ENCODE results near the gene PANK1.

The PANK1 gene

DNA sequence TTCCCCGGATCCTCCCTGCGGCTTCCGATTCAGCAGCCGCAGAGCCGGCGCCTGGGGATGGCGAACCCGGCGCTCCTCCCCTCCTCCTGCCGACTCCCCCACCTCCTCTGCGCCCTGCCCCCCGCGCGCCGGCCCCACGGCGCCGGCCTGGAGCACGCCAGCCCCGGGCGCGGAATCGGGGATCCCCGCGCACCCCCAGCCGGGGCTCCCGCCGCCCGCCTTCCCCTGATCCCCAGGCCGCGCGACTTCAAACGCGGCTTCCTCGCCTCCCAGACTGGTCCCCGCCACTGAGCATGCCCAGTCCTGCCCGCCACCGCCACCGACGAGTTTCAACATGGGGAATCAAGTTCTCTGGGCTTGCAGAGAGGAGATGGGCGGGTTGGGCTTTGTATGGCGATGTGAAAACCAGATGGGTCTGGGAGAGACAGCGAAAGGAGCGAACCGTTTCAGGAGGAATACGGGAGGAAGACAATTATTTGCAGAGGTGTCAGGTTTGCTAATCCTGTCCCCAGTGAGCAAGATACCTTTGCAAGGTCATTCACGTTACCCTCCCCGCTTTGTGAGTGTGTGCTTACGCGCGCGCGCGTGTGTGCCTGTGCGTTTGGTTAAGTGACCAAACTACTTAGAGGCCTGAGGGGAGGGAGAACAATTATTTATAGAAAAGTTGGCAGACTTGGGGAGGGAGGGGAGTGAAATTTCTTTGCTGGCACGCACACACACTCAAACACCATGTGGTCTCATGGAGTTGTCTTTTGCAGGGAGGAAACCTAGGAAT, at the start of gene PANK1:
TSS of gene PANK1 (minus strand) at position 276 of the 775 bp plus-strand sequence. CDS start 351 bp downstream, outside the sequence.
- Histone ChIP-seq H3K27me3 (ENCODE audit: control insufficient read depth, low read length) (no peaks in the 10 kb centered on the region), H3K9me2 (replicated peaks; ENCODE audit: control insufficient read depth, low read length) (no peaks in the 10 kb centered on the region), H3K9me3 (ENCODE audit: control insufficient read depth, insufficient read depth, low read length) (no peaks in the 10 kb centered on the region), H4K20me1 (ENCODE audit: control insufficient read depth, insufficient read depth, low read depth, low read length) (0 out of 2 replicates have a peak, but pooled peaks cover 3% of the 10 kb centered on the region), H3K4me2 (ENCODE audit: low read length) (peak within 1 kb of the TSS; percentile 93), H3K79me2 (ENCODE audit: control insufficient read depth, low read length) (peaks cover 51% of the 10 kb centered on the region), H3K4me1 (ENCODE audit: control insufficient read depth, low read length) (peaks cover 40% of the 10 kb centered on the region), H3K4me3 (ENCODE audit: low read length) (peak within 1 kb of the TSS; percentile 77), H3K36me3 (ENCODE audit: control insufficient read depth, low read length) (peaks cover 13% of the 10 kb centered on the region; the same call in 1 of the 2 replicates), H3K27ac (ENCODE audit: low read depth, low read length) (peak within 1 kb of the TSS; percentile 78), H3F3A (ENCODE audit: control insufficient read depth, insufficient read depth) (peaks cover 4% of the 10 kb centered on the region; the same call in 1 of the 2 replicates)
- TF ChIP-seq EZH2phosphoT487 (IDR thresholded peaks at IDR 0.05; ENCODE audit: borderline replicate concordance, low read length), result no peak
- TF ChIP-seq, protein P1, sequence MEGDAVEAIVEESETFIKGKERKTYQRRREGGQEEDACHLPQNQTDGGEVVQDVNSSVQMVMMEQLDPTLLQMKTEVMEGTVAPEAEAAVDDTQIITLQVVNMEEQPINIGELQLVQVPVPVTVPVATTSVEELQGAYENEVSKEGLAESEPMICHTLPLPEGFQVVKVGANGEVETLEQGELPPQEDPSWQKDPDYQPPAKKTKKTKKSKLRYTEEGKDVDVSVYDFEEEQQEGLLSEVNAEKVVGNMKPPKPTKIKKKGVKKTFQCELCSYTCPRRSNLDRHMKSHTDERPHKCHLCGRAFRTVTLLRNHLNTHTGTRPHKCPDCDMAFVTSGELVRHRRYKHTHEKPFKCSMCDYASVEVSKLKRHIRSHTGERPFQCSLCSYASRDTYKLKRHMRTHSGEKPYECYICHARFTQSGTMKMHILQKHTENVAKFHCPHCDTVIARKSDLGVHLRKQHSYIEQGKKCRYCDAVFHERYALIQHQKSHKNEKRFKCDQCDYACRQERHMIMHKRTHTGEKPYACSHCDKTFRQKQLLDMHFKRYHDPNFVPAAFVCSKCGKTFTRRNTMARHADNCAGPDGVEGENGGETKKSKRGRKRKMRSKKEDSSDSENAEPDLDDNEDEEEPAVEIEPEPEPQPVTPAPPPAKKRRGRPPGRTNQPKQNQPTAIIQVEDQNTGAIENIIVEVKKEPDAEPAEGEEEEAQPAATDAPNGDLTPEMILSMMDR (IDR thresholded peaks at IDR 0.05; ENCODE audit: low read depth, low read length, poor library complexity, severe bottlenecking), result no peak

DNA sequence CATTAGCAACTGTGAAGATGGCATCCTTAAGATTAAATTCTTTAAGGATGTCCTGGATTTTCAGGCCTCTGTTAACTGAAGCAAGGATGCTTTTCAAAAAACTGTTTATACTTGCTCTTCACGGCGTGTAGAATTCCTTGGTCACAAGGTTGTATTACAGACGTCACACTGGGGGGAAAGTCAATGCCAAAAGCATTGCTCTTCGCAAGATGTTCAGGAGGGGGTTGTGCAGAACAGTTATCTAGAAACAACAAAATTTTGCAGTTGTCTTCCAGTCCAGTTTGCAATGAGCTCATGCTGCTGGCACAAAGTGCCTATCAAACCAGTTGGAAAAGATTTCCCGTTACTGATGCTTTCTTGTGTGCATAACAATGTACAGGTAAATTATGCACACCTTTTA, 48.1 kb upstream of the PANK1 start:
- H3K9me2 ChIP-seq (replicated peaks; ENCODE audit: control insufficient read depth, low read length), result no peaks in the 10 kb centered on the region
- peaks cover 4% of the 10 kb centered on the region for H3K36me3 ChIP-seq (ENCODE audit: control insufficient read depth, low read length)
- H3K4me3 ChIP-seq (ENCODE audit: low read length), result no peak overlapping the region
- H3K27me3 ChIP-seq (ENCODE audit: control insufficient read depth, low read length), result no peaks in the 10 kb centered on the region
- no peak for TF ChIP-seq EZH2phosphoT487 (IDR thresholded peaks at IDR 0.05; ENCODE audit: borderline replicate concordance, low read length)
- TF ChIP-seq, protein P1 (IDR thresholded peaks at IDR 0.05; ENCODE audit: low read depth, low read length, poor library complexity, severe bottlenecking), result no peak
- H3K9me3 ChIP-seq (ENCODE audit: control insufficient read depth, insufficient read depth, low read length), result no peaks in the 10 kb centered on the region
- no peaks in the 10 kb centered on the region for H4K20me1 ChIP-seq (ENCODE audit: control insufficient read depth, insufficient read depth, low read depth, low read length)
- no peaks in the 10 kb centered on the region for H3F3A ChIP-seq (ENCODE audit: control insufficient read depth, insufficient read depth)
- no peaks in the 10 kb centered on the region for H3K4me1 ChIP-seq (ENCODE audit: control insufficient read depth, low read length)
- no peak overlapping the region for H3K27ac ChIP-seq (ENCODE audit: low read depth, low read length)
- H3K4me2 ChIP-seq (ENCODE audit: low read length), result no peak overlapping the region
- H3K79me2 ChIP-seq (ENCODE audit: control insufficient read depth, low read length), result no peaks in the 10 kb centered on the region

DNA sequence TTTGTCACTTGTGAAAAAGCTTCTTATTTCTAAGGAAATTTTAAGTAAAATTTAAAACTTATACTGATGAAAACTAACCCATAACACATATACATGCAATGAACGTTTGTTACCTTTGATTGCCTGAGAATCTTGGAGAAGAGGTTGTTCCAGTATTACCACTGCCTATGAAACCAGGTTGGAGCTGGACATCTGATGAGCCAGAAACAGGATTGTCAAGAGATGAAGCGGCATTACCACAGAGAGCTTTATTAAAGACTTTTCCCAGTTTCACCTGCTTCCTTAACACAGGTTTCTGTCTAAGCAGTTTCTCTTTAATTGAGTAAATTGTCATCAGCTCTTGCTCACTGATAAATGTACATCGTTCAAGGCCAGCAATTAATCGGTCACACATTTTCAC, 47.4 kb upstream of the PANK1 start:
- Histone ChIP-seq H3K27me3 (ENCODE audit: control insufficient read depth, low read length) (no peaks in the 10 kb centered on the region), H3K4me2 (ENCODE audit: low read length) (no peak overlapping the region), H3K36me3 (ENCODE audit: control insufficient read depth, low read length) (peaks cover 4% of the 10 kb centered on the region; the same call in 1 of the 2 replicates), H3F3A (ENCODE audit: control insufficient read depth, insufficient read depth) (no peaks in the 10 kb centered on the region), H3K79me2 (ENCODE audit: control insufficient read depth, low read length) (no peaks in the 10 kb centered on the region), H3K4me3 (ENCODE audit: low read length) (no peak overlapping the region), H3K4me1 (ENCODE audit: control insufficient read depth, low read length) (peaks cover 7% of the 10 kb centered on the region), H4K20me1 (ENCODE audit: control insufficient read depth, insufficient read depth, low read depth, low read length) (no peaks in the 10 kb centered on the region), H3K9me3 (ENCODE audit: control insufficient read depth, insufficient read depth, low read length) (no peaks in the 10 kb centered on the region), H3K27ac (ENCODE audit: low read depth, low read length) (no peak overlapping the region), H3K9me2 (replicated peaks; ENCODE audit: control insufficient read depth, low read length) (no peaks in the 10 kb centered on the region)
- no peak for TF ChIP-seq EZH2phosphoT487 (IDR thresholded peaks at IDR 0.05; ENCODE audit: borderline replicate concordance, low read length)
- TF ChIP-seq, protein P1 (IDR thresholded peaks at IDR 0.05; ENCODE audit: low read depth, low read length, poor library complexity, severe bottlenecking), result no peak

Data from DOHH2 (cell line).